ENCODE results near the gene KSR2.

DNA sequence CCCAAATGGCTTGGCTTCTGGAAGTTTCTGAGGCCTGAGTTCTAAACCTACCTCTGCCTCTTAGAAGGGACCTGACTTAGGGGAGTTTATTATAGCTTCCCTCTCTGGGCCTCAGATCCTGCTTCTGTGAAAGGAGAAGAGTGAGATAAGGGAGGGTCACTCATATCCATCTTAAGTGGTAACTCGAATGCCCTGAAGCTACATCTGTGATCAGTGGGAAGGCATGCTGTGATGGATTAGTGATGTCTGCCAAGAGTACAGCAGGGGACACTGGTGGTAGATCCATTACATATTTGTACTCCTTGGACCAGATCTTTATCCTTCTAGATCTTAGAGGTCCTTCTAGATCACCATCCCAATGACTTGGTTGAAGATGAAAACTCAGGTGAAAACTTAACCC lies 509.6 kb downstream of the KSR2 start:
- TF ChIP-seq, protein P1, sequence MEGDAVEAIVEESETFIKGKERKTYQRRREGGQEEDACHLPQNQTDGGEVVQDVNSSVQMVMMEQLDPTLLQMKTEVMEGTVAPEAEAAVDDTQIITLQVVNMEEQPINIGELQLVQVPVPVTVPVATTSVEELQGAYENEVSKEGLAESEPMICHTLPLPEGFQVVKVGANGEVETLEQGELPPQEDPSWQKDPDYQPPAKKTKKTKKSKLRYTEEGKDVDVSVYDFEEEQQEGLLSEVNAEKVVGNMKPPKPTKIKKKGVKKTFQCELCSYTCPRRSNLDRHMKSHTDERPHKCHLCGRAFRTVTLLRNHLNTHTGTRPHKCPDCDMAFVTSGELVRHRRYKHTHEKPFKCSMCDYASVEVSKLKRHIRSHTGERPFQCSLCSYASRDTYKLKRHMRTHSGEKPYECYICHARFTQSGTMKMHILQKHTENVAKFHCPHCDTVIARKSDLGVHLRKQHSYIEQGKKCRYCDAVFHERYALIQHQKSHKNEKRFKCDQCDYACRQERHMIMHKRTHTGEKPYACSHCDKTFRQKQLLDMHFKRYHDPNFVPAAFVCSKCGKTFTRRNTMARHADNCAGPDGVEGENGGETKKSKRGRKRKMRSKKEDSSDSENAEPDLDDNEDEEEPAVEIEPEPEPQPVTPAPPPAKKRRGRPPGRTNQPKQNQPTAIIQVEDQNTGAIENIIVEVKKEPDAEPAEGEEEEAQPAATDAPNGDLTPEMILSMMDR (IDR thresholded peaks at IDR 0.05), result no peak
- TF ChIP-seq POLR2A (IDR thresholded peaks at IDR 0.05), result no peak
